NCI-H345 treated with DMSO at 0.1 percent for 48 hours (cell line): Measurements from ENCODE around the gene TGFB2.

Experiments used
- DNase-seq: peaks from one replicate; lab custom pipeline; 2025; ENCODE audit not compliant: unreplicated experiment; lab: John Stamatoyannopoulos, UW

The TGFB2 gene

DNA sequence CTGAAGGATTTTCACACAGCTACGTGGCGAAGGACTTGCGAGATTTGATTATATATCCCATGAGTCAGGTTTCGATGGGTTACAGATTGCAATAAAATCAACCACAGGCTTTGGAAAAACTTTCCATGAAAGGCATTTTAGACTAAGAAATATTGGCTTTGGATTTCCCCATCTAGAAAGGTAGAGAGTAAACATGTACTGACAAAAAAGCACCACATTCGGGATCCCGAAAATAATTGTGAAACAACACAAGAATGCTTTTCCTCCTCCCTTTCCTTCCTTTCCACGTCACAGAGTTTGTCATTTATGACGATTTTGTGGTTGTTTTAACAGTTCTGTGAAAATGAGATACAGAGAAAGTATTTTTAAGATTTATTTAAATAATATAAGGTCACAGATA, 38.5 kb downstream of the TGFB2 start:
- DNase-seq: no peak

DNA sequence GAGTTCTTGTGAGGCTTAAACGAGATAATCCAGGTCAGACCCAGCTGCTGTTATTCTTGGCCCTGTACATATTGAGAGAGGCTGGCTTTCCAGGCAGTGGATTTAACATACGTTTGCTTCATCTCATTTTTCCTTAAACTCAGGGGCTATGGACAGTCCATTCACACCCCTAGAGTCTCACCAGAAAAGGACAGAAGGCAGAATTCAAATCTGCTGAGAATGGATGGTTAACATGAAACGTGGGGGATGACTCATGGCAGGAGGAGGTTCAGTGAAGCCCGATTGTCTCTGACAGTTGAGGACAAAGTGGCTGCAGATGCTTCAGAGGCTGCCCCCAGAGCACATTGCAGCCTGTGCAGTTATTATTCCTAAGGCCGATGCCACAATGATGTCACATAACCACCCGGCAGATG, 39.5 kb downstream of the TGFB2 start:
- no peak for DNase-seq

DNA sequence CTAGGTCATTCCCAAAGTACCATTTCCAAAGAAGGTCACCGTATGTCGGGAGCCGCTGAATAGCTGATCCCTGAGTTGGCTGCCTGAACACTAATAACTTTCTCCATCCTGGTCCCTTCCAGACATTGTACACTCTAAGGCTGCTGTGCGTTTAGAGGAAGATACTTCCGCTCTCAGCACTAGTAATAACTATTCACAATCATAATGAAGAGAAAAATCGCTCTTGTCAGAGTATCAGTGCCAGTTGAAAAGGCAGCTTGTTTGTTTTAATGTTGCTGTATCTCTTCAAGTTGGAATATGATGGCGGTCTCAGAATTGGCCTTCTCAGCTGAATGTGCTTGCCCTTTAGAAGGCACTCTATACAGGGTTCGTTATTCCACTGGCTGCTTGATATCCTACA, 43.5 kb downstream of the TGFB2 start:
- DNase-seq: no peak

DNA sequence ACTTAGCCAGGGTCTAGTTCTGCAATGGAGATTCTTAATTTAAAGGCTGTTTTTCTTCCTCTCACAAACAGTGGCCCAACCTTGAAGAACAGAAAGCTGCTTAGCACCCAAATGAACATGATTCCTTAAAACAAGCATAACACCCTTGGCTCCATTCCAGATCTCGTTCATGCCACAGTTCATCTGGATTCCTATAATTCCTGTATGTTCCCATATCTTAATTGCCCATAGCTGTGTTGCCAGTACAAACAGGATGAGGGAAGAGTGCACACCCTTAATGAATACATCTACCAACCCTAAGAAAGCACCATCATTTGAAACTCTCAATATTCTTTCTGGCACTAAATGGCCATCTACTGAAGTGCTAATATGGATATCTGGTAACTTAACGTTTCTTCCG, 45.5 kb downstream of the TGFB2 start:
- DNase-seq: peak; percentile 26

DNA sequence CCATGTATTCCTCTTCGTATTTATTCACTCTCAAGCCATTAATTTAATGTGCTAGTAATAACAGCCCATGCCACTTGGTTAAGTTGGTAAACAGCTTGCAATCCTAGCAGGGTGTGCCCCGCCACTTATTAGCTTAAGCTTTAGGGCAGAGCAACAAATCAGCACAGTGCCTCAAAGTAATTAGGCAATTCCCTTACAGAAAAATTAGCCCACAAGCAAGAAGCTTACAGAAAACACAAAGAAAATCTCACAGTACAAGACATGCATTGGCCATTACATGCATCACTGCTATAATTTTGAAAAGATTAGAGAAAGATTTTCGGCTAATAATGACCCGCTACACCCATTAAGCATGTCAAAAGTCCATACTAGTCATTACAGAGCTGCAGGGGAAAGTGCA, 47.6 kb downstream of the TGFB2 start:
- DNase-seq: no peak

DNA sequence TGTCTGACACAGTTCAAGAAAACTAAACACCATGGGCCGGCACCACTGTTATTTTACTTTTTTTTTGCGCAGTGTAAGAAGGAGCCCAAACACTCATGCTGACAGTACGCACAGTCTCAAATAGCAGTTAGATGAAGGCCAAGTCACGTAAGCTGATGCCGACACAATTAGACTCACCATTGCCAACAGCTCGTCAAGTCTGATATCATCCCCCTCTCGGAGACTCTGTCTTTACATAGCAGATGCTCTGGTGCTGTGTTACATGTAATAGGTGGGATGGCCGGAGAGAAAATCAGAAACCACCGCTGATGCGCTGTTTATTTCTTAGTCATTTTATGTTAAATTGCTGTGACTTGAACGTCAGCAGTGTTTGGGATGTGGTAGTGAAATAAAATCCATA, 49.3 kb downstream of the TGFB2 start:
- no peak for DNase-seq

DNA sequence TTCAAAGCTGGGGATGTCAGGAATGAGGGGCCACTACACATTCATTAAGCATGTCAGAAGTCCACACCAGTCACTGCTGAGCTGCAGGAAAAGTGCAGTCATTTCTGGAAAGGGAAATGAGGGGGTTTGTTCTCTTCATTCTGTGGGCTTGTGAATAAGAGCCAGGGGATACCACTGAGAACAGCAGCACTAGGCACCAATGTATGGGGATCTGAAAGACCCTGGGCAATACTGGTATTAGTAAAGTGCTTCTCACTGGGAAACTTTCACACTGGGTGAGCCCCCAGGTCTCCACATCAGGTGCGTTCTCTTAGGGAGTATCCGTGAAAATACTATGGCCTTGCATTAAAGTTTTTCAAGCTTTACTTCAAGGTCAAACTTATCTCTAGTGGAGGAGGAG, 49.9 kb downstream of the TGFB2 start:
- DNase-seq: no peak

DNA sequence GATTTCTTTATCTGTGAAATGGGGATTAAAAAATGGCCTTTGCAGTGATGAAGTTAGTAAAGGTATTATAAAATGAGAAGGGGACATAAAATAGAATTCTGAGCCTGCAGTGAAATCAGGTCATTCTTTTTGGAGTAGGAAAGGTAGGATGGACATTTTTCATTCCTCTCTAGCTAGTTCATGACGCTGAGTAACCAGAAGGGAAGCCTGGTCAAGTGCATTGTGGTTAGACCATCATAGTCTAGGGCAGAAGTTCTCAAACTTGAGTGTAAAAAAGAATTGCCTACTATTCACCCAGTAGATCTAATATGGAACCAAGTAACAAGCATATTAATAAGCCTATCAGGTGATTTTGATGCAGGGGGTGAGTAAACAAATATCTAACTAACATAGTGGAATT, 50.8 kb downstream of the TGFB2 start:
- no peak for DNase-seq

DNA sequence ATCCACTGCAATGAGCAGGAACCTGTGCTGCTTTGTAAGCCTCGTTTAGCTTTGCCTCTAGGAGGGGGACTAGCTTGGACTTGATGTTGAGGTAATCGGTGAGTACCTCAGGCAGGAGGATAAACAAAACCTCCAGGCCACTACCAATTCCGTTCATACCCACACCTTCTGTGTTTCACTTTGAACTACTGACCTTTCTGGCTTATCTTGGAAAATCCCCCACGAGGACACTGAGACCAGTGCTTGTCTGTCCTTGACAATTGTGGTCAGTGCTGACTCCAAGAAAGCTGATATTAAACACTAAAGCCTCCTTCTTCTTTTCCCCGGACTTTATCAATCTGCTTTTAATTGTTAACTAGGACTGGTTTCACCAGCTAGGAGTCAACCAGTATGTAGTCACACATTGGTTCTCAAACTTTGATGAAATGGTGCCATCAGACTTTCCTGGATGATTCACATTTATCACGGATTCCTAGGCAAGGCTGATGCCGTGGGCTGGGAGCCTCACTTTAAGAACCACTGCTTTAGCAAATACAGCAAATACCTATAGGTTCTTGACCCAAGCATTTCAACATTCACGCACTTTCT, 52.7 kb downstream of the TGFB2 start:
- no peak for DNase-seq

DNA sequence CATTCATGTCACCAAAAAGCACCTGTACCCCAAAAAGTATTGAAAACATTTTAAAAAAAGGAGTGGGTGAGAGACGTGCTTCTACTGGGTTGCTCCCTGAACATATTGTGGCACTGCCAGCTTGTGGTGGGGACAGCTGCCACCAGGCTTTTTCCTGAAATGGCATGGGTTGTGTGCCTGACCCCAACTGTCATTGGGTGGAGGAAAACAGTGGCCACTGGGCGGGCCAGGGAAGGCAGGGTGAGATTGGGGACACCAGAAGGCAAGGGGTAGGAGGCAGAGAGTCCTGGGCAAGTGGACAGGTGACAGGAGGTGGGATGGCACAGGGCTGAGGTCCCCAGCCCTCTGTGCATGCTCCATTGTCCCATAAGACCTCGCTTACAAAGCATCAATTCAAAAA, 55.5 kb downstream of the TGFB2 start:
- no peak for DNase-seq

DNA sequence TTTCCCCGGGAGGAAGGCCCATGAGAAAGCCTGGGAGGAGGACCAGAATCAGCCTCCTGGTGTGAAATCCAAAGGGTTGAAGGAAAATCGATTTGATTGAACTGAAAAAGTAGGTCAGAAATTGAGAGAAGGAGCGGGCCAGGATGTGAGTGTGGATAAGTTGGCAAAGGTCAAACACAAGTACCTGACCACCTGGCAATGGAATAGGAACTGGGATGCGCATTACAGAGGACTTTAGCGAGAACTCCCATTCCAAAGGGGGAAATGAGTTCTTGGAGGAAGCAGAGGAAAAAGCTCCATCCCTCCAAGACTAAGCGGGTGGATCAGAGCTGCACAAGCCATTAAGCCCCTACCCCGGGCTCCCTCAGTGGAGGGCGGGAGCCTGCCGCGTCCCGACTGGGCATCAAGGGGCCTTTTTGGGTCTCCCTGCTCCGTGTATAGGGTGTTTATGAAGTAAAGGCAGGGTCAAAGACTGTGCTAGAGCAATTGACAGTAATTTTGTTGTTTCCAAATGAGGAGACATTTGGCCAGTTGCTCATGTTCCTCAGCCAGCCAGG, 56.4 kb downstream of the TGFB2 start:
- DNase-seq: no peak

DNA sequence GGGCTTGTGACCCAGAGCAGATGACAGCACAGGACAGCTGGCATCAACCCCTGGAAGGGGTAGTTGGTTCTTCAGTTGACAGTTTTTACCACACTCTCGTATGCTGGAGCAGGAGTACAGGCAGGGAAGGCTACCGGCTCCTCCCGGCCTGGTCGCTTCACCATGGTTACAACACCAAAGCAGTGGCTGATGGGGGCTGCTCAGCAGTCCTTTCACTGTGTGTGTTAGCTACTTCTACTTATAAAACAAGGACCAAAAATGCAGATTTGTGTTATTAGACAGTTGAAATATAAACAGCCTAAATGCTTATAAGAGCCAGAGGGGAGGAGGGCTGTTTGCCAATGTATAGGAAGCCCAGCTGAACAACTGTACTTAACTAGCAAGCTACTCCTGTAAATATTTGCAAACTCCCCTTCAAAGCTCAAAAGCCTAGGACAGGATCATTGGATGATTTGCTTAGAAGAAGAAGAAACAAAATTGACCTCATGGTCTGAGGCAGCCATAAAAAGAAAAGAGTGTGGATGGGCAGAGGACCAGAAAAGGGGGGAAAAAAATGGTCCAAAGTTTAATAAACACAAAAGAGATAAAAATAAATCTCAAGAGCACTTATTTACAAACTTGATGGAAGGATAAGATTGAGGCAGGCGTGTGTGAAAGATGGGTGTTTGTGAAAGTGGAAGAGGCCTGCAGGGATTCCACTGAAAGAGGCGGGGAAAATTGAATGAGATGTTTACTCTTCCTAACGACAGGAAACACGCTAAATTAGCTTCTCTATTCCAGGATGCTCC, 57.1 kb downstream of the TGFB2 start:
- peak; percentile 99 for DNase-seq

DNA sequence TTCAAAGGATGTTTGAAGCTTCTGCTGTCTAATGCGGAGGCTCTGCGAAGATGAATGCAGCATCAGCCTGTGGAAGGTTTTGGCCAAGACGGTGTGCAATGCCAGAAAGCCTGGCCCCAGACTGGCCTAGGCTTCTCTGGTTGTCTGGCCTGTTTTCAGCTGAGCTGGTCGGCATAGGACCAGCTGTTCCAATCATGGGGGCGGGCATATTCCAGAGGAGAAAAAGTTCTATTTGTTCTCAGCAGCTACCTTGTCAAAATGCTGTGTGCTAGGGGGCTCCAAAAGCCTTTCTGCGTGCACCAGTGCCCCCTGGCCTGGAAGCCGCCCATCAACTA, 57.6 kb downstream of the TGFB2 start:
- DNase-seq: no peak

DNA sequence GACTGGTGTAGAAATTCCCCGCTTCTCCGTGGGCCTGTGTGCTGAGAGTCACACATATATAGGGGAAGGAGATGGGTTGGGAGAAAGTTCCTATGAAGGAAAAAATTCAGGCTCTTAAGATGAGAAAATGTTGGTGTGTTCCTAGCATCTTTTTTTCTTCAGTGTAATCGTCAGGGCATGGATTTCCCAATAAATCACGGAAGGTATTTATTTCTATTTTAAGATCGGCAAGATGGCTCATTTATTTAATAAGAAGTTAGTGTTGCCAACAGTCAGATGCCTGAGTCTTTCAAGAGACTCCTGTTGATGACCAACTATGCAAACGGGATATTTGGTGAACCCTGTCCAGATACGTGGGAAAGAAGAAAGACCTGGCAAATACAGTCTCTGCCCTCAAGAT, 58.2 kb downstream of the TGFB2 start:
- DNase-seq: no peak

DNA sequence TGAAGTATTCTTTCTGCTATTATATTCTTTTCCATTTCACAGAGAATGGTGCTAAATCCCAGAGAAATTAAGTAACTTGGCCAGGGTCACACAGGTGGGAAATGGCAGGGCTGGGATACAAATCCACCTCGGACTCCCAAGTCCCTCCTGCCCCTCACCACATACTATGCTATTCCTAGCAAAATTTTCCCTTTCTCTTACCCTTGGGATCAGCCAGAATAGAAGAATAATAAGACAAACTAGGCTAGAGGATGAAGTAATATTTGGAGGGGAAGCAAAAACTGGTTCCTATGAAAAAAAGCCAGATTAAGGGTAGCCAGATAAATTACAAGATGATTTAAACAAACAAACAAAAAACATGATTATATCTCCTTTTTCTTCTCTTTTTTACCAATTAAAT, 62.5 kb downstream of the TGFB2 start:
- DNase-seq: no peak

DNA sequence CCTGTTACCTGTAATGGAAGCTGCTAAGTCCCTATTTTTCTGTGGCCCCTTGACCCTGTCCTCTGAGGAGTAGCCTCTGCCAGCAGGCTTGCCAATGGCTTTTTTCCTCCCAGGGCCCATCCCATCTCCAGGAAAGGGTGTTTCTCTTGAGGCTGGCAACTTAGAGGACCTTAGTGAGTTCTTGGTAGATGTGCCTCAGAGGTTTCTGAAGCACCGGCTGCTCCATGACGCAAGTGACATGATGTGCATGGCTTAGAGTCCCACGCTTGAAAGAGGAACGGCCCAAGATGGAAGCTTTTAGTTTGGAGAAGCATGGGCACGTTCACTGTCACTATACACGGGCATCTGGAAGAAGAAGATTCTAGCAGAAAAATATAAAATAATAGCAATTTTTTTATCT, 63.0 kb downstream of the TGFB2 start:
- no peak for DNase-seq

DNA sequence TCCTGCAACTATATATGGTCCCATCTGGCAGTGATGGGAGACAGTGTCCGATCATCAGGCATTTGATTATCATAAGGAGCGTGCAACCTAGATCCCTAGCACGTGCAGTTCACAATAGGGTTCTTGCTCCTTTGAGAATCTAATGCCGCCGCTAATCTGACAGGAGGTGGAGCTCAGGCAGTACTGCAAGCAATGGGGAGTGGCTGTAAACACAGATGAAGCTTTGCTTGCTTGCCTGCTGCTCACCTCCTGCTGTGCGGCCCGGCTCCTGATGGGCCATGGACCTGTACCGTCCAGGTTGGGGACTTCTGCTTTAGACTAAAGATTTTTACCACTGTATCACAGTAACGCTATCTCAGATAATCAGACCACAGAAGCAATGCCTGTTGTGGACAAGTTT, 63.8 kb downstream of the TGFB2 start:
- no peak for DNase-seq

DNA sequence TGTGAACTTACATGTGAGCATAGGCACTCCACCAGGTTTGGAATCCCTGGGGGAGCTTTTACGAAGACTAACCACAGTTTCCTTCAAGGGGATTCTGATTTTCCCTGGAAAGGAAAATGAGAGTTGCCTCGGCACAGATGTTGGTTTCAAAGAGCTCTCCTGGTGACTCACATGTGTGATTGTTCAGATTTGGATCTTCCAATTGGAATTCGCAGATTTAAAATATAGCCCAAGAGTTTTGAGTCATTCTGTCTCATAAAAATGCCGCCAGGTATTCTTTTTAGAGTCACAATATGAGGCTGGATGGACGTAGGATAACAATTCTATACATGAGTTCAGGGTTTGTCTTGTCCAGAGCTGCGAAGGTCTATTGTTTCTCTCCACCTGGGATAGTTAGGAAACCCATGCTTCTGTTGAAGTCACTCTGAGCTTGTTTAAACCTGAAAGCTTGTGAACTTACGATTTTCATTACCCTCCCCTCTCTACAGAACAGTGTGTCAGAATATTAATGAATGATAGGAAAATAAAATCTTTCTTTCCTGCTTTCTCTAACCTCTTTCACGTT, 64.9 kb downstream of the TGFB2 start:
- no peak for DNase-seq

DNA sequence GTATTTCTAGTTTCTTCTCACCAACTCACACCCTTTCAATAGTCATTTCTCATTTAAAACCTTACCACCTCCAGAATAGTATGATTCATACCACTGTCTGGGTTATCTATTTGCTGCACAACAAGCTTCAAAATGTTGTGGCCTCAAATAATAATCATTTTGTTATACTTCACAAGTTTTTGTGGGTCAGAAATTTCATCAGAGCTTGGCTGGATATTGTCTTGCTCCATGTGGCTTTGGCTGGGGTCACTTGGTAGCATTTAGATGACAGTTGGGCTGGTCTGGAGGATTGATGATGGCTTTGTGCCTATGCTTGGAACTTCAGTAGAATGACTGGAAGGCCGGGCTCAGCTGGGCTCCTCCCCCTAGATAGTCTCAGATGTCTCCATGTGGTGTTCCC, 66.0 kb downstream of the TGFB2 start:
- DNase-seq: no peak

DNA sequence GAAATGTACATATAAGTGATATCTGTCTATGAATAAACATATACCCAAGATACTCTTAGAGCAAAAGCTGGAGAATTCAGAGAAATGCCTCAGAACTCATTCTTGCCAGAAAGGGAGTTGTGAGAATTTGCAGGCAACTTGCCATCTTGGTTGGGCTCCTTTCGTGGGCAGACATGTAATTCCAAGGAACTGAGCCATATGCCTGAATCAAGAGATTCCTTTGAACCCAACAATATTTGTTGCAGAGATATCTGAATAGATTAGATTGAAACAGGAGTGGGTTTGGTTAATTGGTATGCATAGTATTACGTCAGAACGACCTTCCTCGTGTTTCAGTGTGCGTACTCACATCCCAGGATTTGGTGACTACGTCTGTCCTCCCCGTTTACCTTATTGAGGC, 67.0 kb downstream of the TGFB2 start:
- DNase-seq: no peak

DNA sequence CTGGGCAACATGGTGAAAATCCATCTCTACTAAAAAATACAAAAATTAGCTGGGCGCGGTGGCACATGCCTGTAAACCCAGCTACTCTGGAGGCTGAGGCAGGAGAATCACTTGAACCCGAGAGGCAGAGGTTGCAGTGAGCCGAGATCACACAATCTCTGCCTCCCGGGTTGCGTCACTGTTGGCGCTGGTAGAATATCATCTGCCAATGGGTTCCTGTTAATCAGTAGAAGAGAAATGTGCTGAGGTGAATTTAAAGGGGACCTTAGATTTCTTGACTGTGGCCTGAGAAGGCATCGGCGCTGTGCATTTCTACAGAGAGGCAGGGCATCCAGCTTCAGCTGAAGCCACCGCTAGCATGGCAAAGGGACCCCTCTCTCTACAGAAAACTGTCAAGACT, 68.0 kb downstream of the TGFB2 start:
- no peak for DNase-seq

DNA sequence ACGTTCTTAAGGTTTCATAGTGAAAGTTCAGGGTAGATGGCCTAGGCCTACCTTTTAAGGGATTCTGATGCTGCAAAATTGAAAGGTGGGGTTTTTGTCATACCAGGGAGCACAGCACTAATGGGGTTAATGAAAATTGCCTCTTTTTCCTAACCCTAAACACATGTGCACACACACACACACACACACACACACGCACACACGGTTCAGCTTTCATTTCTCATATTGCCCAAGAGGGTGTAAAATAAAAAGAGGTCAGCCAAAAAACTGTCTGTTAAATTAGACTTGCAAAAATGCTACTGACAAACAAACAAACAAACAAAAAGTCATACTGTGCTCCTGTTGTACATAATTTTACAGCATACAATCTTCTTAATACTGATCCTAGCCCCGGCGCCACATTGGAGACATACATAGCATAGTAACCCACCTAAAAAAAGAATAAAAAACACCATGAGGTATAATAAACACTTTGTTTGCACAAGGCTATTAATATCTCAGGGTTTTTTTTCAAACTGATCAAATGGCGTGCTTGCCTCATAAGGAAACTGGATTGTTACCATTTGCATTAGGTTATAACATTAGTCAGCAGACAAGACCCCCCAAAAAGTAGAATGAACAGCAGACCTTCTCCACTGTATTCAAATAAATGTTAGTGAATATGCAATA, 69.1 kb downstream of the TGFB2 start:
- no peak for DNase-seq
